Stomach smooth muscle (tissue), 2 donors: ENCODE results near the gene DCD.
"Not testable (repeated sequence)": the region's sequence is repeated elsewhere in the genome, so short reads cannot be mapped to it uniquely, and the experiment has no call there.

ENCODE experiments used
- H3K27ac ChIP-seq: one replicate; pipeline ENCODE4 v1.7.0; 2013; ENCODE audit warnings: mild to moderate bottlenecking, low read length, inconsistent platforms
- H3K27me3 ChIP-seq, 2 donors: one replicate each; pipeline ENCODE4 v1.7.0; 2013; ENCODE audit warnings: low read length in 2 of 2; ENCODE audit not compliant: insufficient read depth in 2 of 2, control insufficient read depth in 1 of 2
- H3K36me3 ChIP-seq, 2 donors: one replicate each; pipeline ENCODE4 v1.7.0; 2013; ENCODE audit warnings: low read length in 2 of 2; ENCODE audit not compliant: control insufficient read depth in 2 of 2, insufficient read depth in 2 of 2
- H3K4me1 ChIP-seq: one replicate; pipeline ENCODE4 v1.7.0; 2013; ENCODE audit warnings: low read length; ENCODE audit not compliant: control insufficient read depth, insufficient read depth
- H3K4me3 ChIP-seq, 2 donors: one replicate each; pipeline ENCODE4 v1.7.0; 2013; ENCODE audit warnings: low read length in 2 of 2
- H3K9ac ChIP-seq, 2 donors: one replicate each; pipeline ENCODE4 v1.7.0; 2013; ENCODE audit warnings: low read length in 2 of 2, mild to moderate bottlenecking in 1 of 2
- H3K9me3 ChIP-seq, 2 donors: one replicate each; pipeline ENCODE4 v1.7.0; 2013; ENCODE audit warnings: low read length in 2 of 2; ENCODE audit not compliant: control insufficient read depth in 2 of 2
- donor health status: healthy.
- donor health status: Pancreatic carcinoma.

DCD gene

GRCh38 chr12:54678131-54678530 lies 30.0 kb upstream of the DCD start:
- Histone ChIP-seq H3K27ac (no peak overlapping the region), H3K36me3 (no peaks in the 10 kb centered on the region), H3K4me1 (no peaks in the 10 kb centered on the region), H3K9ac (no peak overlapping the region), H3K27me3 (peaks cover 4 to 8% of the 10 kb centered on the region in 2 donors), H3K4me3 (no peak overlapping the region), H3K9me3 (no peaks in the 10 kb centered on the region)

- Histone ChIP-seq H3K9me3 (no peaks in the 10 kb centered on the region), H3K4me3 (no peak overlapping the region), H3K36me3 (no peaks in the 10 kb centered on the region), H3K27me3 (no peaks in the 10 kb centered on the region), H3K27ac (no peak overlapping the region), H3K9ac (no peak overlapping the region), H3K4me1 (no peaks in the 10 kb centered on the region)
These were observed 19.8 kb upstream of the DCD start for GRCh38 chr12:54667945-54668344.

DNA sequence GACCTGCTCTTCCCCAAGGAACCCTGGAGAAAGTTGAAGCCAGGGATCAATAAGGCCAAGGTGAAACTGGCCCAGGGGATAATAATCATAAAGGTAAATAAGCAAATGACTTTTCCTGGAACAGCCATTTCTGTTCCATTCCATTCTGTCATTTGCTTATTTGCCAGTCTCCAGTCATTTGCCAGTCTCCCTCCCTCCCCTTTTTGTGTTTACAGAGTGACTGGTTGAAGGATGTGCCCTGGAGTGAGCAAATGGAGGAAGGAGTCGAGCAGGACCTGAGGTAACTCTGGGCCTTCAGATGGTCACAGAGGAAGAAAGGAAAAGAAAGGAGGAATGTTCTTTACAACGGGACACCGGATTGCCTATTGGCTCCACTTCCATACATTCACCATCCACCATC lies 17.8 kb upstream of the DCD start:
- Histone ChIP-seq H3K36me3 (no peaks in the 10 kb centered on the region), H3K9me3 (no peaks in the 10 kb centered on the region), H3K27me3 (no peaks in the 10 kb centered on the region), H3K9ac (no peak overlapping the region), H3K4me1 (no peaks in the 10 kb centered on the region), H3K4me3 (no peak overlapping the region), H3K27ac (no peak overlapping the region)

GRCh38 chr12:54665022-54665635 lies 17.0 kb upstream of the DCD start:
- H3K36me3 ChIP-seq, H3K9ac ChIP-seq, H3K4me1 ChIP-seq, H3K4me3 ChIP-seq, H3K27ac ChIP-seq, H3K9me3 ChIP-seq, H3K27me3 ChIP-seq: not testable (repeated sequence)

GRCh38 chr12:54663603-54664002 lies 15.4 kb upstream of the DCD start:
- Histone ChIP-seq H3K9me3 (no peaks in the 10 kb centered on the region), H3K9ac (no peak overlapping the region), H3K27ac (no peak overlapping the region), H3K36me3 (no peaks in the 10 kb centered on the region), H3K27me3 (no peaks in the 10 kb centered on the region), H3K4me1 (no peaks in the 10 kb centered on the region), H3K4me3 (no peak overlapping the region)

DNA sequence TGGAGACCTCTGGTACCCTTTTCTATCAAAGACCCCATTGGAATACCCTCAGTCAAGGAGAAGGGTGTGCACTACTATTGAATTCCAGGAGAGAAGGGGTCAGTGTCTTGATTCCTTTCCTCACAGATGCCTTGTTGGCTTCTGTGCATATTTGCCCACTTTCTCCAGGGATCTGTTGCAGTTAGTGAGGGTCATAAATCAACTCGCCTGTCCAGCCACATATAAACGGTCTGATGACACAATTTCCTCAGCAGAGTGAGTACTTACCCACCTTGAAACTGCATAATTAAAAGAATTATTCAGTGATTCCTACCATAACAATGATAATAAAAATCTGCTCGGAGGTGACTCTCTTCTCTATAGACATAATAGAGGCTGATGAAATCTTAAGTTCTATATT lies 13.9 kb upstream of the DCD start:
- peaks cover 0 to 2% of the 10 kb centered on the region in 2 donors for H3K27me3 ChIP-seq

DNA sequence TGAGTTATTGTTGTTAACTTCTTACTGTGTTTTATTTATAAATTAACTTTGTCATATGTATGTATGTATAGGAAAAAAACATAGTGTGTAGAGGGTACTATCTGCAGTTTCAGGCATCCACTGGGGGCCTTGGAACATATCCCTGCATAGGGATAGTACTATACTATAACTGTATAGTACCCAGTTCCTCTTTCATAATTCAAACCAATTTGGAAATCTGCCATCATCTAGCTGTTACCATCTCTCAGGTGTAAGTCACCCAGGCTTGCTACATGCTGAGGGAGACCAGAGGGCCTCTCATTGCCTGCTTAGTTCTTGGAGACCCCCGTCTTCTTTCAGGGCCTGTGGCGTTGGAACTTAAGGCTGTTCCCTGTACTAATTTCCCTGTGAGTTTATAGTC lies 12.9 kb upstream of the DCD start:
- H3K27me3 ChIP-seq = peaks cover 0 to 2% of the 10 kb centered on the region in 2 donors
- H3K9ac ChIP-seq = no peak overlapping the region
- no peak overlapping the region for H3K4me3 ChIP-seq
- H3K4me1 ChIP-seq = no peaks in the 10 kb centered on the region
- no peaks in the 10 kb centered on the region for H3K36me3 ChIP-seq
- no peak overlapping the region for H3K27ac ChIP-seq
- no peaks in the 10 kb centered on the region for H3K9me3 ChIP-seq

More for the DNA sequence above, 13.9 kb upstream of the DCD start:
- Histone ChIP-seq H3K4me1 (no peaks in the 10 kb centered on the region), H3K27ac (no peak overlapping the region), H3K36me3 (no peaks in the 10 kb centered on the region), H3K9ac (no peak overlapping the region), H3K9me3 (no peaks in the 10 kb centered on the region), H3K4me3 (no peak overlapping the region)

DNA sequence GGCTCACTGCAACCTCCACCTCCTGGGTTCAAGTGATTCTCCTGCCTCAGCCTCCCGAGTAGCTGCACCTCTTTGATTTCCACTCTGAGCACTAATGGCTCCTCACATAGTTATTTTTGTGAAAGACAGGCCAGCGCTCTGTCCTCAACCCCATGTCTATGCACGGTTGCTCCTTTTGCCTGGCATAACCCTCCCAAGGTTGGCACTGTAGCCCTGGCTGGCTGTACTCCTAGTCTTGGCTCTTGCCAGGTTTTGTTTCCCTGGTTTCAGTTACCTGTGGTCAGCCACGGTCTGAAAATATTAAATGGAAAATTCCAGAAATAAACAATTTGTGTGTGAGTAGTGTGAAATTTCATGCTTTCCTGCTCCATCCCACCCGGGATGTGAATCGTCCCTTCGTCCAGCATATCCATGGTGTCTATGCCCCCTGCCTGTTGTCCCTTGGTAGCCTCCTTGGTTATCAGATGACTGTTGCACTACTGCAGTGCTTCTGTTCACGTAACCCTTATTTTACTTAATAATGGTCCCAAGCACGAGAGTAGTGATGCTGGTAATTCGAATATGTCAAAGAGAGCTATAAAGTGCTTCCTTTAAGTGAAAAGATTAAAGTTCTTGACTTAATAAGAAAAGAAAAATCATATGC lies 12.3 kb upstream of the DCD start:
- Histone ChIP-seq H3K9me3 (no peaks in the 10 kb centered on the region), H3K27me3 (peaks cover 0 to 2% of the 10 kb centered on the region in 2 donors), H3K27ac (no peak overlapping the region)

DNA sequence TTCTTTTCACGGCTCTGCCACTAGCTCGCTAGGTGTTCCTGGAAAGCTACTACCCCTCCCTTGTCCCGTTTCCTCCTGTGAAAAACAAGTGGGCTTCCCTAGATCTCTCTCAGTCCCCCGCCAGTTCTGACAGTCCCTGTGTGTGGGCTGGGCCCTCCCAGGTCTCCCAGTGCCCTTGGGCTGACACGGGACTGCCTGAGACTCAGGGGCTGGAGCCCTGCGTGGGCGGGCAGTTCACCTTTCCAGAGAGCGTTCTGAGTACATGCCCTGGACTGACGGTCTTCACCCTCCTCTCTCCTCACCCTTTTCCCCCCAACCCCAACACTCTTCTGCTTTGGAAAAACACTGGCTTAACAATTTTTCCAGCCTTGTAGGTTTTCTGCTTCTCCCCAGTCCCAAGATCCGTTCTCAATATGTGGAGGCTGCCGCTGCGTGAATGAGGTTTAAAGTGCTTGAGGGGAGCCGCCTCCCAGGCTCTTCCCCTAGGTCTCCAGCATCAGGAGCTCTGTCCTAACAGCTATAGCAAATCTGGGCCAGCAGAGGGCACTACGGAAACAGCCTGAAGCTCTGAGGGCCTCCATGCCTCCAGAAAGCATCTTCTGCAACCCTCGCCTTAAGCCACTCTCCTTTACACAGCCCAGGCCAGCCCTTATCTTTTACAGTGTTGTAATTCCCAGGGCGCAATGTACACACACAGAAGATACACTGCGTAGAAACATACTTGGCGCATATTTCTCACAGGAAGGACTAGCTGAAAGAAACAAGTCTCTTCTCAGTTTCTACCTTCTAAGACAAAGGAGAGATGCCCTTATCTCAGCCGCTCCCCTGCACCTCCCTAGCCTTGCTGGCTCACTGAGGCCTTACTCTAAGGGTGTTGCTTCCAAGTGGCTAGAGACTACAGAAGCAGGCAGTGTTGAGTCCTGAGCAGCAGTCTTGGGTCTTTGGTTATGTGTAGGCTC lies 10.4 kb upstream of the DCD start:
- Histone ChIP-seq H3K36me3 (no peaks in the 10 kb centered on the region), H3K9me3 (no peaks in the 10 kb centered on the region), H3K9ac (no peak overlapping the region), H3K27me3 (peaks cover 0 to 2% of the 10 kb centered on the region in 2 donors), H3K27ac (no peak overlapping the region), H3K4me1 (no peaks in the 10 kb centered on the region), H3K4me3 (no peak overlapping the region)

More for the DNA sequence above, 12.3 kb upstream of the DCD start:
- Histone ChIP-seq H3K9ac (no peak overlapping the region), H3K4me1 (no peaks in the 10 kb centered on the region), H3K36me3 (no peaks in the 10 kb centered on the region), H3K4me3 (no peak overlapping the region)

DNA sequence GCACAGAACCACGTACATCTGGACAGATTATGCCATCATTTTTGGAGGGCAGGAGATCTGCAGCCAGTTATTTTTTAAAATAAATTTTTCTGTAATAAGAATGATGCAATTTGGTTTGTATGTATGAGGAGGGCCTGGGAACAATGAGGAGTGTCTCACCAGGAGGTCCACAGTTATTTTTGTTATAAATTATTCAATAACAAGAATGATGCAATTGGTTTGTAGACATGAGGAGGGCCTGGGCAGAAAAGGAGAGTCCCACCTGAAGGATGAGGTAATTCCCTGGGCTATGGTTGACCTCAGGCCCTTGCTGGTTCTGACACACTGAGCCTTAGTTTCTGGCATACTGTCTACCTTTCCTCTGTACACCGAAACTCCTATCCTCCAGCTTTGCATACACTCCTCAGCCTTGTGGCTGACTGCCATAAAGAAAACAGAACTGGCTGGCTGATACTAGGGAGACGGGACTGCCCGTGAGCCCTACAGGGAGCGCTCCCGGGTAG lies 9.0 kb upstream of the DCD start:
- no peaks in the 10 kb centered on the region for H3K4me1 ChIP-seq
- H3K9ac ChIP-seq = no peak overlapping the region
- peaks cover 0 to 2% of the 10 kb centered on the region in 2 donors for H3K27me3 ChIP-seq
- no peaks in the 10 kb centered on the region for H3K9me3 ChIP-seq
- H3K27ac ChIP-seq = no peak overlapping the region
- H3K4me3 ChIP-seq = no peak overlapping the region
- H3K36me3 ChIP-seq = no peaks in the 10 kb centered on the region
